PC-9 (cell line): ENCODE data around the gene ACBD4.

ENCODE experiments used
- CTCF ChIP-seq: fragments of 200-600 bp; sonication (generic); conservative IDR thresholded peaks from 2 replicates; pipeline ENCODE4 v1.6.1; 2017; ENCODE audit warnings: mixed run types, antibody characterized with exemption, mild to moderate bottlenecking, moderate library complexity
- EZH2 ChIP-seq: fragments of 200-600 bp; sonication (generic); IDR thresholded peaks from 2 replicates; pipeline ENCODE4 v1.8.0; 2017; ENCODE audit warnings: antibody characterized with exemption, low read depth

GRCh38 chr17:45162025-45162687, 26.7 kb downstream of the ACBD4 start:
- TF ChIP-seq EZH2, result no peak
- TF ChIP-seq CTCF, result no peak
